Mammary epithelial cell (primary cell): ENCODE measurements around the gene ZEB2.

Experiments used
- EZH2 ChIP-seq: IDR thresholded peaks from 2 replicates; pipeline ENCODE4 v1.6.1; 2012; ENCODE audit warnings: low read length, inconsistent platforms, borderline replicate concordance
- TF ChIP-seq, protein P1 (sequence below), 2 donors: IDR thresholded peaks in 1 of 2; conservative IDR thresholded peaks in 1 of 2; 2 replicates each; pipeline ENCODE4 v1.5.1; 2011 to 2012; ENCODE audit warnings: inconsistent platforms in 2 of 2, low read length in 2 of 2, mild to moderate bottlenecking in 2 of 2, control low read depth in 1 of 2, low read depth in 1 of 2; ENCODE audit not compliant: insufficient read depth in 1 of 2; ENCODE audit errors: extremely low read depth in 1 of 2

DNA sequence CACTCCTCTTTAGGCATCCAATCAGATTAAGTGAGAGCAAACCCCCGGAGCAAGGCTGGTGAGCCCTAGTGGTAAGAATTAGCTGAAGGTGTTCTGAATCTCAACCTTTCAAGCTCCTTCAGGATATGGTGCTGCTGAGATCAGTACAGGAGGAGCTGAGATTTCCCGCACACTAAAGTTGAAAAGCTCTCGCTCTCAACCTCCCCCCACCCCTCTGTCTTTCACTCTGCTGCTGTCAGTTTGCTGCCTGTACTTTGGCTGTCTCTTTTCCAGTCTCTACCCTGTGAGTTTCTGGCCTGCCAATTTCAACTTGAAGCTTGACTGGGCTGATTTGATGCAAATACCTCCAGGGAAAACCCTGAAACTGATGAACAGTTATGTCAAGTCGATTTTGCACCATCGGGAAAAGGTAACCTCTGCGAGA is 15.7 kb downstream of the ZEB2 start:
- TF ChIP-seq, protein P1, sequence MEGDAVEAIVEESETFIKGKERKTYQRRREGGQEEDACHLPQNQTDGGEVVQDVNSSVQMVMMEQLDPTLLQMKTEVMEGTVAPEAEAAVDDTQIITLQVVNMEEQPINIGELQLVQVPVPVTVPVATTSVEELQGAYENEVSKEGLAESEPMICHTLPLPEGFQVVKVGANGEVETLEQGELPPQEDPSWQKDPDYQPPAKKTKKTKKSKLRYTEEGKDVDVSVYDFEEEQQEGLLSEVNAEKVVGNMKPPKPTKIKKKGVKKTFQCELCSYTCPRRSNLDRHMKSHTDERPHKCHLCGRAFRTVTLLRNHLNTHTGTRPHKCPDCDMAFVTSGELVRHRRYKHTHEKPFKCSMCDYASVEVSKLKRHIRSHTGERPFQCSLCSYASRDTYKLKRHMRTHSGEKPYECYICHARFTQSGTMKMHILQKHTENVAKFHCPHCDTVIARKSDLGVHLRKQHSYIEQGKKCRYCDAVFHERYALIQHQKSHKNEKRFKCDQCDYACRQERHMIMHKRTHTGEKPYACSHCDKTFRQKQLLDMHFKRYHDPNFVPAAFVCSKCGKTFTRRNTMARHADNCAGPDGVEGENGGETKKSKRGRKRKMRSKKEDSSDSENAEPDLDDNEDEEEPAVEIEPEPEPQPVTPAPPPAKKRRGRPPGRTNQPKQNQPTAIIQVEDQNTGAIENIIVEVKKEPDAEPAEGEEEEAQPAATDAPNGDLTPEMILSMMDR (conservative IDR thresholded peaks at IDR 0.05 in 1 of 2, IDR thresholded peaks at IDR 0.05 in 1 of 2; ENCODE audit: extremely low read depth in 1 of 2, insufficient read depth in 1 of 2, low read depth in 1 of 2, low read length in 2 of 2), result peak in 1 of 2 donors; percentile 6
- no peak for TF ChIP-seq EZH2
